GM12872 (cell line): ENCODE measurements around the gene NTRK2.

Experiments used
- CTCF ChIP-seq: IDR thresholded peaks from 3 replicates; pipeline ENCODE4 v1.5.1; 2011; ENCODE audit warnings: low read depth, mild to moderate bottlenecking, low read length, moderate library complexity; ENCODE audit not compliant: insufficient read depth

NTRK2 gene

GRCh38 chr9:84841931-84842330, 172.4 kb downstream of the NTRK2 start:
- no peak for TF ChIP-seq CTCF

GRCh38 chr9:84843175-84843824, 173.8 kb downstream of the NTRK2 start:
- no peak for TF ChIP-seq CTCF

DNA sequence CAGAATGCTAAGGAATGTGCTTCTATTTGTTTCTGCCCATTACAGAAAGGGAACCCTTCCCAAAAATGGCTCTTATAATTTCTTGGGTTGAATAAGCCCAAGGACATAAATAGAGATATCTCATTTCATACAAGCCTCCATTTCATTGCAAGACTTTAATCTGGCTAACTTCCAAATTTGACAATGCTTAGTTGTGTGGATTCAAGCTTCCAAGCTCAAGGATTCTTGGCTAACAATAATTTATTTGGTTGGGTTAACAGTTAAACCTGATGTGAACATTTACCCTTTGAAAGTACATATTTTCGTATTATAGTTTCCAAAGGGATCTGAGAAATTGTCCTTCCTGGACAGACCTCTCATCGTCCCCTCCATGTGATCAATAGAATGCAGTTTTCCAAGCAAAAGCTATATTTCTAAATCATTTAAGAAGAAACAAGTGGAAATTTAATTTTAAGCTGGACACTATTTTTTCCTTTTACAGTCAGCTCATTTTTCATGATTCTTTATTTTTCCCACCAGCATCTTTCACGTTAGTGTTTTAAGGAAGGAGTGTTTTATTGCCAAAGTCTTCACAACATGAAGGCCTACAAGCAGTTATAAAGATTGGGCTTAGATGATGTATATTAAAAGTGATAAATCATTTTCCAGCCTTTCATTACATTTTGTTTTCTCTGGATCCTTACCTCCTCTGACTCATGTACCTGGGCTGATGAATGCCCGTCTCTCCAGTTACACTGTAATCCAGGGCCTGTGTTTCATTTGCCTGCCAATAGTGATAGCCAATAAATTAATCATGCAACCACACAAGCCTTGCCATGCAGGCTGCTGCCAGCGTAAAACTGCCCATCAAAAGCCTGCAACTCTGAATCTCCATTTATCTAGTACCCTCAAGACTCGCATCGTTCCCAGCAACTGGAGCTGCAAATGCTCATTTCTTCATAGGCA, 176.7 kb downstream of the NTRK2 start:
- TF ChIP-seq CTCF = no peak

DNA sequence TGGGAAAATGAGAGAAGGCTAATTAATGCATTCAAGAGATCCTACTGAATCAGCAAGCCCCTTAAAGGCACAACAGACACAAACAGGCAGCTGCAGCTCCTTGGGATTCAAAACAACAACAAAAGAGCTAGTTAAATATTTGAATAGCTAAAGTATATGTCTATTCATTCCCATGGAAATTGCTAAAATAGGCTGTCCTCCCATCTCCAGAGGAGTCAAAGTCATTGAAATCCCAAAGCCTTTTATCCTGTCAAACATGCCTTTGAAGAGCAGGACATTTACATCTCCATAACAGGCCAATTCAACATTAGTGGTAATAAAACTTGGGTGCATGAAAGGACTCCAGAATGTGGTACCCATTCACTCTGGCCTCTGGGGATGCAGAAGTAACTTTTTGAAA, 177.4 kb downstream of the NTRK2 start:
- no peak for TF ChIP-seq CTCF

- no peak for TF ChIP-seq CTCF
These were observed 179.5 kb downstream of the NTRK2 start for GRCh38 chr9:84849049-84849448.

DNA sequence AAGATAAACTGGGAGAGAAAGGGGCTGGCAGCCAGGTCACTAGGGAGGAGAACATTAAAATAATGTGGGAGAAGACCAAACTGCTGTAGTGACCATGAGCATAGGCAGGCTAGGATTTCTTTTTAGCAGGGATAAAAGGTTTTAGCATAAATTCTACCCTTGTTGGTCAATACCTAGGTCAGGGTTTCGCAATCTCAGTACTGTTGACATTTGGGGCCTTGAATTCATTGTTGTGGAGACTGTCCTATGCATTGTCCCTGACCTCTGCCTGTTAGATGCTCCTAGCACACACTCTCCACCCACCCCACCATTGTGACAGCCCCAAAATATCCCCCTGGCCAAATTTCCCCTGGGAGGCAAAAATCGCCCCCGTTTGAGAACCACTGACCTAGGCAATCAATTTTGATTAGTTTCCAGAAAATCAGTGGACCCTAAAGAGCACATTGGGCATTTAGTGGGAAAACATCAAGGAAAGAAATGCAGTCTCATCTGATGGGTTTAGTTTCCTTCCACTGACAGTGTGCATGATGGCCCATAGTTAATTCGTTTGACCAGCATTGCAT, 181.4 kb downstream of the NTRK2 start:
- TF ChIP-seq CTCF = no peak

GRCh38 chr9:84851935-84852585, 182.5 kb downstream of the NTRK2 start:
- no peak for TF ChIP-seq CTCF
